Natural killer cell (primary cell): ENCODE results near the gene EFHC1. TPM values are rescaled to one million over a fixed set of nuclear protein-coding genes. Genes with fewer than 3 reads are reported as not detected.

ENCODE experiments used
- ATAC-seq, 3 donors: fragments of 150-1000 bp in 2 of 3; fragments of 200-7000 bp in 1 of 3; cut with Tn5 transposase; 1 replicate in 1 of 3; 2 replicates in 2 of 3; pipeline ENCODE4 v1.10.0; 2021; ENCODE audit warnings: mild to moderate bottlenecking in 2 of 3, moderate library complexity in 2 of 3
- DNase-seq, 2 donors: peaks; one replicate each; pipeline versions ENCODE4 v3.0.0 to v3.0.0-alpha.2; 2013 to 2021; ENCODE audit warnings: mixed read lengths in 1 of 2
- H3K27ac ChIP-seq: one replicate; pipeline ENCODE4 v1.5.1; 2013; ENCODE audit warnings: mild to moderate bottlenecking, low read length
- H3K27me3 ChIP-seq: one replicate; pipeline ENCODE4 v1.6.1; 2013; ENCODE audit warnings: low read length; ENCODE audit not compliant: control insufficient read depth, insufficient read depth
- H3K36me3 ChIP-seq: one replicate; pipeline ENCODE4 v1.6.1; 2013; ENCODE audit warnings: low read length; ENCODE audit not compliant: control insufficient read depth, insufficient read depth
- H3K4me1 ChIP-seq: one replicate; pipeline ENCODE4 v1.6.1; 2013; ENCODE audit warnings: low read length; ENCODE audit not compliant: control insufficient read depth, insufficient read depth
- H3K4me3 ChIP-seq: one replicate; pipeline ENCODE4 v1.5.1; 2013; ENCODE audit warnings: low read length
- H3K9me3 ChIP-seq: one replicate; pipeline ENCODE4 v1.6.1; 2013; ENCODE audit warnings: low read length; ENCODE audit not compliant: control insufficient read depth, insufficient read depth
- H3K27ac Mint-ChIP-seq, 2 donors: one replicate each; pipeline ENCODE4 v1.8.0; 2022; ENCODE audit warnings: mild to moderate bottlenecking in 2 of 2, mixed read lengths in 2 of 2, moderate library complexity in 1 of 2
- H3K27me3 Mint-ChIP-seq, 2 donors: one replicate each; pipeline ENCODE4 v1.8.0; 2022; ENCODE audit warnings: low read depth in 2 of 2, mixed read lengths in 2 of 2
- H3K36me3 Mint-ChIP-seq: one replicate; pipeline ENCODE4 v1.8.0; 2022; ENCODE audit warnings: mixed read lengths
- H3K4me1 Mint-ChIP-seq, 2 donors: one replicate each; pipeline ENCODE4 v1.8.0; 2022; ENCODE audit warnings: mixed read lengths in 2 of 2
- H3K4me3 Mint-ChIP-seq: one replicate; pipeline ENCODE4 v1.8.0; 2022; ENCODE audit warnings: mild to moderate bottlenecking, moderate library complexity, mixed read lengths
- H3K9me3 Mint-ChIP-seq, 2 donors: one replicate each; pipeline ENCODE4 v1.8.0; 2022; ENCODE audit warnings: mixed read lengths in 2 of 2
- CTCF ChIP-seq: fragments of 200-600 bp; IDR thresholded peaks from one replicate; pipeline ENCODE4 v1.8.0; 2022; ENCODE audit warnings: antibody characterized with exemption
- WGBS: methylation state at CpG from one replicate; pipeline ENCODE4 v1.1.7; 2013; ENCODE audit warnings: missing lambda C conversion rate; ENCODE audit not compliant: insufficient coverage; 5-methylcytosine and 5-hydroxymethylcytosine counted together
- intact Hi-C: fragments of 100-400 bp; cut with micrococcal nuclease; formaldehyde crosslinking; loops from one replicate; pipeline ENCODE4 v1.14.2; 2022
- total RNA-seq, 4 donors: library from RNA; stranded (reverse); fragments of 120-200 nt in 1 of 4; gene quantifications; one replicate each; pipeline versions ENCODE4 v1.2.3 to v1.2.4, GENCODE V29; 2013 to 2022

EFHC1 gene
- total RNA-seq, 3 donors from 2014 or later (not counting 1 experiment from before 2014, with no cell fraction given) = 10.7 to 20.9 (median 13.7) TPM

- Histone ChIP-seq H3K27me3 (no peaks in the 10 kb centered on the region), H3K9me3 (no peaks in the 10 kb centered on the region), H3K4me1 (peaks cover 39% of the 10 kb centered on the region), H3K36me3 (no peaks in the 10 kb centered on the region), H3K27ac (no peak overlapping the region), H3K4me3 (no peak overlapping the region)
- no peak overlapping the region for H3K4me3 Mint-ChIP-seq
- WGBS = 54% methylated on average over 1 of the region's 1 CpG
- no peaks in the 10 kb centered on the region for H3K36me3 Mint-ChIP-seq
- intact Hi-C loops = loop anchor here (5.0 to 10.0 kb wide), 2 partner anchors 86 to 218 kb away; no protein-coding TSS in a partner anchor
- no peak for TF ChIP-seq CTCF
- peaks cover 65 to 72% of the 10 kb centered on the region in 2 donors for H3K4me1 Mint-ChIP-seq
- ATAC-seq (no peak), DNase-seq (peak in 1 of 2 donors; percentile 48)
- H3K27ac Mint-ChIP-seq = peak overlapping the region; percentile 25 to 70
- no peaks in the 10 kb centered on the region for H3K9me3 Mint-ChIP-seq
- no peaks in the 10 kb centered on the region for H3K27me3 Mint-ChIP-seq
Measured at GRCh38 chr6:52392944-52393343, 27.2 kb upstream of the EFHC1 start.

- intact Hi-C loops = loop anchor here (5.0 to 10.0 kb wide), 2 partner anchors 86 to 219 kb away; no protein-coding TSS in a partner anchor
- Mint-ChIP-seq H3K27ac (peak overlapping the region; percentile 25 to 70), H3K4me3 (no peak overlapping the region), H3K9me3 (no peaks in the 10 kb centered on the region), H3K4me1 (peaks cover 71% of the 10 kb centered on the region in 2 donors), H3K36me3 (no peaks in the 10 kb centered on the region), H3K27me3 (no peaks in the 10 kb centered on the region)
- ATAC-seq = no peak
- H3K4me3 ChIP-seq = no peak overlapping the region
- 100% methylated on average over 1 of the region's 1 CpG for WGBS
- no peaks in the 10 kb centered on the region for H3K9me3 ChIP-seq
- no peaks in the 10 kb centered on the region for H3K27me3 ChIP-seq
- DNase-seq = no peak
- no peaks in the 10 kb centered on the region for H3K36me3 ChIP-seq
- peaks cover 48% of the 10 kb centered on the region for H3K4me1 ChIP-seq
- no peak for TF ChIP-seq CTCF
- peak overlapping the region; percentile 52 for H3K27ac ChIP-seq
Measured at GRCh38 chr6:52393780-52394179, 26.4 kb upstream of the EFHC1 start.

DNA sequence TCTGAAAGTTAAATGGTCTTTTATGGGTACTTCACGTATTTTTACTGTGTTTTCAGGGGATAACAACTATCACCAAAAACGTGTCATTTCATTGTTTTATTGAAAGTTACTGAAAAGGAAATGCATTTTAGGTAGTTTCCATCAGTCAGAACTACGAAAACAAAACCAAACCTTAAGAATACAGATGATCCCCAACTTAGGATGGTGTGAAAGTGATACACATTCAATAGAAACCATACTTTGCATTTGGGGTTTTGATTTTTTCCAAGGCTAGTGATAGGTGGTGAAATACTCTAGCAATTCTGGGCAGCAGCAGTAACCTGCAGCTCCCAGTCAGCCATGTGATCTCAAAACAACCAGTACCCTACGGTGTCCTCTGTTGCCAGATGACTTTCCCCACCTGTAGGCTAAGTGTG, 25.9 kb upstream of the EFHC1 start:
- Histone ChIP-seq H3K4me3 (no peak overlapping the region), H3K4me1 (peaks cover 48% of the 10 kb centered on the region), H3K9me3 (no peaks in the 10 kb centered on the region), H3K36me3 (no peaks in the 10 kb centered on the region), H3K27ac (peak overlapping the region; percentile 52), H3K27me3 (no peaks in the 10 kb centered on the region)
- peak in 1 of 2 donors; percentile 70 for DNase-seq
- H3K4me3 Mint-ChIP-seq = no peak overlapping the region
- WGBS = 20% methylated on average over 1 of the region's 4 CpGs
- peak overlapping the region; percentile 25 to 70 for H3K27ac Mint-ChIP-seq
- no peaks in the 10 kb centered on the region for H3K9me3 Mint-ChIP-seq
- no peaks in the 10 kb centered on the region for H3K36me3 Mint-ChIP-seq
- intact Hi-C loops = loop anchor here (5.0 to 10.0 kb wide), 2 partner anchors 87 to 219 kb away; no protein-coding TSS in a partner anchor
- no peak for TF ChIP-seq CTCF
- H3K27me3 Mint-ChIP-seq = no peaks in the 10 kb centered on the region
- H3K4me1 Mint-ChIP-seq = peaks cover 71 to 72% of the 10 kb centered on the region in 2 donors
- ATAC-seq = peak in 2 of 3 donors; percentile 19 to 23

GRCh38 chr6:52395969-52396368, 24.2 kb upstream of the EFHC1 start:
- ATAC-seq (no peak), DNase-seq (no peak)
- peak overlapping the region; percentile 61 for H3K4me3 Mint-ChIP-seq
- peak overlapping the region; percentile 21 to 84 for H3K27ac Mint-ChIP-seq
- no peaks in the 10 kb centered on the region for H3K27me3 Mint-ChIP-seq
- H3K27me3 ChIP-seq = no peaks in the 10 kb centered on the region
- no peaks in the 10 kb centered on the region for H3K36me3 Mint-ChIP-seq
- peaks cover 64% of the 10 kb centered on the region in 2 donors for H3K4me1 Mint-ChIP-seq
- no peak overlapping the region for H3K4me3 ChIP-seq
- peaks cover 37% of the 10 kb centered on the region for H3K4me1 ChIP-seq
- 100% methylated on average over 2 of the region's 2 CpGs for WGBS
- intact Hi-C loops = loop anchor here (10.0 kb wide), 1 partner anchor 221 kb away; no protein-coding TSS in a partner anchor
- H3K9me3 Mint-ChIP-seq = no peaks in the 10 kb centered on the region
- no peak for TF ChIP-seq CTCF
- H3K9me3 ChIP-seq = no peaks in the 10 kb centered on the region
- H3K27ac ChIP-seq = no peak overlapping the region
- H3K36me3 ChIP-seq = no peaks in the 10 kb centered on the region
